HG03439 (cell line): ENCODE results near the gene PLXNA2.

Experiments
- ATAC-seq: cut with Tn5 transposase; IDR thresholded peaks from one replicate; pipeline ENCODE4 v1.9.1; 2021; ENCODE audit warnings: mild to moderate bottlenecking, moderate library complexity; ENCODE audit not compliant: unreplicated experiment

PLXNA2 gene

DNA sequence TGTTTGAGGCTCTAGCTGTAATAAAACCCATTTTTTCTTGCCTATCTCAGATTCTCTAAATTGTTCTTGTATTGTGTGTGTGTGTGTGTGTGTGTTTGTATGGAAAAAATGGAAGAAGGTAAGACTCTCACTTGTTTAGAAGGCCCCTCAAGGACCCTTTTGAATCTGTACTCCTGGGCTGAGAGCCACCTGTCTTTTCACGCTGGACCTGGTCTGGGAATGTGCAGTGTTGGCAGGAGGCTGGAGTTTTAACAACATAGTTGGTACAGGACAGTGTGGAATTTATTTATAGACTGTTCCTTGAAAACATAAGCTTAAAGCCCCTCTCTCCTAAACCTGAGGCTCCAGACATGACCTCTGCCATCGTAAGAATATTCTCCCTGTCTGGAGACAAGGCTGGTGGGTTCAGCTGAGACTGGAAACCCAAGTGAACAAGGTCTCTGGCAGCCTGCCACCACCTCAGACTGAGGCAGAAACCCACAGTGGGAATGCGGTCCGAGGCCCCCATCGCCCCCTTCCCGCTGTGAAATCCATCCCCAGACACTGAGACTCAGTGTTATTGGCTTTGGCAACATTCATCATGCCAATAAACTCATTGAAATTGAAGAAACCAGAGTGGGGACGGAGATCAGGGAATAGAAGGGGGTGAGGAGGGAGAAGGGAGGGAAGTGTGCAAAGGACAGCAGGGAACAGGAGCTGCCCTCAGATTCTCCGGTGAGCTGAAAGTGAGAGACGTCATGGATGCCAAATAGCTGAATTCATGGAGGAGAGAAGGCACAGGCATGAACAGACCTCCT, 24.6 kb upstream of the PLXNA2 start:
- ATAC-seq: no peak

DNA sequence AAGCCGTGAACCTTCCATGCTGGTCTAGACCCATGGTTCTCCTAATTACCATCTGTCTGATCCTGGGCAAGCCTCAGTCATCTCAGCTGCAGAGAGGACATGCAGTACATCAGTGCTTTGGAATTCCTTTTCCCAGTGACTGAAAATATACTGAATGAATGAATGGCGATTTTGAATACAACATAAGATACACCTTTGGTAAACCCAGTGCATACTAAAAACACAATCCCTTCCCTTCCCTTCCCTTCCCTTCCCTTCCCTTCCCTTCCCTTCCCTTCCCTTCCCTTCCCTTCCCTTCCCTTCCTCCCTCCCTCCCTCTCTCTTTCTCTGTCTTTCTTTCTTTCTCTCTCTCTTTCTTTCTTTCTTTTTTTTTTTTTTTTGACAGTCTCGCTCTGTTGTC, 21.3 kb upstream of the PLXNA2 start:
- no peak for ATAC-seq

DNA sequence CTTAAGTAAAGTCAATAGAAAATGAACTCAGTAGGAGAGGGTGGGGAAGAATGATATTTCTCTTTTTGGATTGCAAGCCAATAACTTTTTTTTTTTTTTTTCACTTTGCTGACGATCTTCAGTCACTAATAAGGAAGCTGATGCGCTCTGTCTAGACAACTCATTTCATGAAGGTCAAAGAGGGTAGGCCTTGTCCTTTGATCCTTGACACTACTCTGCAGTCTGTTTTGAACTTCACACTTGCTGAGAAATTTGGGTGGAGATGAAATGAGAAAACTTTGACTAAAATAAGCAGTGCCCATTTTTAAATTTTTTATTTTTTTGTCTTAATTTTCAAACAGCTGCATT, 20.9 kb upstream of the PLXNA2 start:
- no peak for ATAC-seq

DNA sequence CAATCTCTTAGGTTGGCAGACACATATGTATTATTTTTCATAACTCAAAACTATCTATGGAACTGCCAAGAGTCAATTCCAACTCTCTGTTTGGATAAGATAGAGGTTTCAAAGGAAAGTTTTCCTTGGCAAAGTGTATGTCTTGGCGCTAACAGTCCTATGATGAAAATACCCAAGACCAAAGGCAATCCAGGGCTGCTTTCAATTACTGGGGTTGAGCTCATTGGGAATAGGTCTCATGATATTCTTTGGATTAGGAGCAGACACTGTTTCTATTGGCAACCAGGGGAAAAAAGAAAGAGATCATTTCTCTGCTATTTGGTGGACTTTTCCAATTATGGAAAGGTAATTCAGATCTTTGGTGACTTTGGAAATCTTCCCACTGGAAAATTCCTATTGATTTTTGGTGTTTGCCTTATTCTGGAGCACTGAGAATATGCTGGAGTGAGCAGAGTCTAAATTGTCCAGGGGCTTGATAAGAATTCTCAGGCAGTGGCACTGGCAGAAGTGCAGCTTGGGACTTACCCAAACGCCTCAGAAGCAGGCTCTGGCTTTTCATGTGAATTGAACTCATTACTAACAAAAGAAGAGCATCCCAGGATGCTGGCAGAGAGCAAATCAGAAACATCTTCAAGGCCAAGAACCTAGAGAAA, 20.4 kb upstream of the PLXNA2 start:
- ATAC-seq: no peak

DNA sequence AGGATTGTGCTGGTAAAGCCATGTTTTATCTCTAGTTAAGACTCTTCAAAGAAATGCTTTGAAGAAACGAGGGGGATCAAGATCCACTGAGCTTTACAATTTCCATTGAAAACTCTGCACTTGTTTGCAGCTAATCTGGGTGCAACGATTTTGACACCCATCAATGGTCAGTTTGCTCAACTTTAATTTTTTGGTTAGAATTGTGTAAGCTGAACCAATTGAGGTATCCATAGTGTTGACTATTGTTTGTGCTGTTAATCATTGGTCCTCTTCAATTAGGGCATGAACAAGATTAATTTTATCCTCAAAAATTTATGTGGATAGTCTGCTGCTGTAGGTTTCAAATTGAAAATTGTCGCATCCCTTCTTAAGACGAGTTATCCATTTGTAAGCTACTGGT, 17.7 kb upstream of the PLXNA2 start:
- no peak for ATAC-seq

DNA sequence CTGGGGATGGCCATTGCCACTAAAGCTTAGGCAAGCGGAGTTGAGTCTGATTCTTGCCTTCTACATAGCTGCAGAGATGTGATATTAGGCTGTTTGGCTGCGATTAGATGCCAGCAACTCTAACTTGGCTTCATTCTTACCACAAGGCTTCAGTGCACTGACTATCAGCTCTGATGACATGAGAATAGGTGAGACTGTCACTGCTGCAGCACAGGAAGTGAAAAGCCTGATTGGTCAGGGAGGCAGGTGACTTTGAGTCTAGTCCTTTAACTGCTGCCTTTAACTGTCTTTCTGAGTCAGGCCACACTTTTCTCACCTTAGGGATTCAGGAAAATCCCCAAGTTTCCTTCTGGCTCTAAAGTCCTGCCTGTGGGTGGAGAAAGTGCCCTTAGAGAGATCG, 14.1 kb upstream of the PLXNA2 start:
- no peak for ATAC-seq

DNA sequence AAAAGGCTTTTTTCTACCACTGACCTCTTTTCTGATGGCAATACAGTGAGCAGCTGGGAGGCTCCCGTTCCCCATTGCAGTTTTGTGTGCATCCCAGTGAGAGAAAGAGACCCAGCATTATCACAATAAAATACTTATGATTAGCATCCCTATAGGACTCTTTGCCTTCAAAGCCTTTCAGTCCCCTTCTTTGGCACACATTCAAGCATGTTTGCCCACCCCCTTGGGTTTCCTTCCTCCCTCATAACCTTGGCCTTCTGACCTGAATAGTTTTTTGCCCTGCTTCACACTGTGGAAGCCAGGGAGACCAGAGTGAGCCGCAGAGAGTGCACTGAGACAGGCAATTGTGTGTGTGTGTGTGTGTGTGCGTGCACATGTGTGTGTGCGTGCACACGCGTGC, 13.2 kb upstream of the PLXNA2 start:
- no peak for ATAC-seq

DNA sequence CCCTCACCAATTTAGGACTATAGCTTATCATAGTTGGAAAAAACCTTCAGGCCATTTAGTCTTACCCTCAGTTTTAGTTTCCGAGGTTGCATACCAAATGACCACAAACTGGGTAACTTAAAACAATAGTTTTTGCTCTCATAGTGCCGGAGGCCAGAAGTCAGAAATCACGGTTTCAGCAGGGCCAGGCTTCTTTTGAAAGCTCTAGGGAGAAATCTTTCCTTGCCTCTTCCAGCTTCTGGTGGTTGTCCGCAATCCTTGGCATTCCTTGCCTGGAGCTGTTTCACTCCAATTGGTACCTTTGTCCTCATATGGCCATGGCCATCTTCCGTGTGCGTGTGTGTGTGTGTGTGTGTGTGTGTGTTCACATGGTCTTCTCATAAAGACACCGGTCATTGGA, 12.4 kb upstream of the PLXNA2 start:
- ATAC-seq: no peak

DNA sequence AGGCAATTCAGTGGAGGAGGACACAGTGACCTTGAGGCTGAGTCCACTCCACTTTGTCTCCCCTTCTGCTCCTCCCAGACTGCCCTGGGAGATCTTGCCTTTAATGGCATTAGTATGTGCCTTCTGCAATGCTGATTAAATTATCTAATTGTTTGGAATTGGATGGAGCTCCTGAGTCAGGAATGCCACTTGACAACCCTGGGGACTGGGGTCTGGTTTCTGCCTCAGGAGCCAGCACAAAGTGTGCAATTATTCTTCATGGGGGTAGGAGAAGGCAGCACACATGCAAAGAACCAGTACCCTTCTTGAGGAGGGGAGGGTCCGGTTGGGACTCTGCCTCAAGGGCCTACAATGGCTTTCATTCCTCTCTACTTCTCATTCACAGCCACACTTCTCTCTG, 11.9 kb upstream of the PLXNA2 start:
- no peak for ATAC-seq

DNA sequence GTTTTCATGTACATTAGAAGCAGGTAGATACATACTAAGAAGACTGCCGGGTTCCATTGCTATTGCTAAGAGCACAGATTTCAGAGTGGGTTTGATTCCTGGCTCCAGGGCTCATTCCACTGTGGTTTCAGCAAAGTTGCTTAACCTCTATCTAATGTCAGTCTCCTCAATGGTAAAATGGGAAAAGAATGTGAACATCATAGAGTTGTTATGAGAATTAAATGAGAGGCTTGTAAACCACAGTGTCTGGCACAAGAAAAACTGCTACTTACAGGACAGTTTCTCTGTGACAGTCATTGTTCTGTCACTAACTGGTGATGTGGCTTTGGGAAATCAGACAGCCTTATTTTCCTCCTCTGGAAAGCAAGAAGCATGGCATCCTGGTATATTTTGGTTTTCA, 10.7 kb upstream of the PLXNA2 start:
- ATAC-seq: no peak

DNA sequence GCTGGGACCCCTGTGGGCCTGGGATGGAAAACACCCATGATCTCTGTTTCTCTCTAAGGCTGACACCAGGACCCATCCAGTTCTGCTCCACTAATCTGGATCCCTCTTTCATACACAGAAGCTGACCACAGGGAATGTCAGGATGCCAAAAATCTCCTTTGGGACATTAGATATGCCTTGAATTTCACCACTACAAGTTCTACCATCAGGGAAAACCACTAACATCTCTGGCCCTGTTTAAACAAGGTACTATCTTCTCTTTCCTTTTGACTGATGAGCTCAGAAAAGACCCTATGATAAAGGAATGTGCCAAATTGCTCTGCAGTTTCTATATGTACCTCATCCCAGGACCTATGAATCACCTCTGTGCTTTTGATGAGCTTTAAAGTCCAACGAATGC, 10.2 kb upstream of the PLXNA2 start:
- no peak for ATAC-seq

DNA sequence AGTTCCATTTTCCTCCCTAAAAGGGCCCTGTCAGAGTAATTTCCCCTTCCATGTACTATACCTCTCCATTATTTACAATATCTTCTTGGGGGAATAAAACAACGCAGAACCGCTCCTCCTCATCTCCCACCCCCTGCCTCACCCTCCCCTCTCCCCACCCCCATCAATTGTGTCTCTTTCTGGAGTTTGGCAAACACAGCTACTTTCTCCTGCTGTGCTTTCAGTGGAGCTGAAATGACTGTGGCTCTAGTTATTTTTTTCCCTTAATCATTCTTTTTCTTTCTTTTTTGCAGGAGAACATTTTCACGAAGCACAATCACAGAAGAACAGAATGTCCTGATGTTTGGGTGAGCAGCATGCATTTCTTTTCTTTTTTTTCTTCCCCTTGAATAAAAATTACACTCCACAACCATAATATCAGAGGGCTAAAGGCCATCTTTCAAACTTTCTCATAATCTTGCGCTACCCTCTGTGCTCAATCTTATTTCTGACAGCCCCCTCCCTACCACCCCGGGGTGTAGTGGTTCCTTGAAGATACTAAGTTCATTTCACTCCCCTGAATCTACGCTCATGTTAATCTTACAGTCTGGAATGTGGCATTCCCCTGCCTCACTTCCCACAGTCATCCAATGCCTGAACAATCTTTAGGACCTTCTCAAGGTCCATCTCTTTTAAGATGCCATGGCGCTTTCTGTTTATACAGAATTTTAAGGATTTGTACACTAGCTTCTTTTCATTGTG, 8.8 kb upstream of the PLXNA2 start:
- no peak for ATAC-seq

DNA sequence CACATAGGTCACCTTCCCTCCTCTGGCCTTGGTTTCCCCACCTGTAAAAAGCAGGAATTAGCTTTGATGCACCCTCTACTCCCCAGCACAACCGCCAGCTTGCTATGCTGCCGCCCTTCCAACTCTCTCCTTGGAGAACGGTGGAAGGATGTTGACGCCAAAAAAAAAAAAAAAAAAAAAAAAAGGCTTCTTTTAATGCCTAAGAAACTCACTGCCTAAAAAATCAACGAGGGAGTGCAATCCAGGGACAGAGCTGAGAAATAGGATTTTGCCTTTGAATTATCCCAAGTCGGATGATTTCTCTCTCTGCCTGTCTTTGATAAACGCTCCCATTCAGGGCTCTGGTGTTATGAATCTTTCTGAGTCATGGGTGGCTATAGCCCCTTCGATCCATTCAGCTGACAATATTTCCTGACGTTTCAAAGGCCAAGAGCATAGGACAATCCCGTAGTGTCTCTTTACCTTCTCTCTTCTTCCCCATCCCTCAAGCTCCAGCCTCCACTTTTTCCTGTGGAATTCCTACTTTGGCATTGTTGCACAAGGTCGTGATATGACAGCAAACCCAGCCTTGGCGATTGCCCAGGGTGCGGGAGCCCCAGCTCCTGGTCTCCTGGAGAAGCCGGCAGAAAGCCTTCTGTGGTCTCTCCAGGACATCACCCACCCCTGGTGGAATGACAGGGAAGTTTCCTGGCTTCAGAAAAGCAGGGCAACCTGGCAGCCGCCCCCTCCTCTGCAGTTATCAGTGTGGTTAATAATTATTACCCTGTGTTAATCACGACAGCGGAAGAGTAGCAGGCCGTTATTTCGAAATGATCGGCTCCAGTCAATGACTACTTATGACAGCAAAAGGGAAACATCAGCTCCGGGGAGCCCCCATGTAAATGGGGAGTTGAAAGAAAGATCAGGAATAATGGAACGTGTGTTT, 8.0 kb upstream of the PLXNA2 start:
- no peak for ATAC-seq

DNA sequence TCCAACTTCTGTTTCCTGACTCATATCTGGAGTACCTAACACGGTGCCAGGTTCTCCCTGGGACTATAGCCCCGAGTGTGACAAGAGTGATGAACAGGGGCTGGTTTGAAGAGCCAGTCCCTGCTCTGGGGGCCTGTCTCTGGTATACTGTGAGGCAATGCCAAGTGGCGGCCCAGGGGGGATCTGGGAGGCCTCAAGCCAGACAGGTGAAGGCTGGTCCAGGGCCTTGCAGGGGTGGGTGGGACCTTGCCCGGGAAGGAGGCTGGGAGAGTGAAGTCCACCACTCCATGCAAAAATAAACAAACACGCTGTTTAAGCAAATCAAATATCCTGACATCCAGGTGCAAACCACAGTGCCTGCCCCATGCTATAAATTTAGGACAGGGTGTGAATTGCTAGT, 6.8 kb upstream of the PLXNA2 start:
- ATAC-seq: no peak

DNA sequence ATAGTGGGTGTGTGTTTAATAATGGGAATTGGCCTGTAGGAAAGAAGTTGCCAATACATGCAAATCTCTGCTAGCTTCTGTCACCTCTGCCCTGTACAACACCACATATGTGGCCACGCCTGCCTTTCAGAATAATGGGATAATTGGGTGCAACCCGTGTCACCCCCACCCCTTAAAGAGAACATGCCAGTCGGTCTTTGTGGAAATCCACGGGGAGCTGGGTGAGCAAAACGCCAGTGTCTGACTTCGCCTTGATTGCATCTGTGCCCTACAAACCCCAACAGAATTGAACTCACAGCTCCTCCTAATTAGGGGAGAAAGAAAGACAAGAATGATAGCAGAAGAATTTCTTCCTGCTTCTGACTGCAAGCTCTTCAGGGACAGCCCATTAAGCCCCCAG, 6.4 kb upstream of the PLXNA2 start:
- no peak for ATAC-seq

DNA sequence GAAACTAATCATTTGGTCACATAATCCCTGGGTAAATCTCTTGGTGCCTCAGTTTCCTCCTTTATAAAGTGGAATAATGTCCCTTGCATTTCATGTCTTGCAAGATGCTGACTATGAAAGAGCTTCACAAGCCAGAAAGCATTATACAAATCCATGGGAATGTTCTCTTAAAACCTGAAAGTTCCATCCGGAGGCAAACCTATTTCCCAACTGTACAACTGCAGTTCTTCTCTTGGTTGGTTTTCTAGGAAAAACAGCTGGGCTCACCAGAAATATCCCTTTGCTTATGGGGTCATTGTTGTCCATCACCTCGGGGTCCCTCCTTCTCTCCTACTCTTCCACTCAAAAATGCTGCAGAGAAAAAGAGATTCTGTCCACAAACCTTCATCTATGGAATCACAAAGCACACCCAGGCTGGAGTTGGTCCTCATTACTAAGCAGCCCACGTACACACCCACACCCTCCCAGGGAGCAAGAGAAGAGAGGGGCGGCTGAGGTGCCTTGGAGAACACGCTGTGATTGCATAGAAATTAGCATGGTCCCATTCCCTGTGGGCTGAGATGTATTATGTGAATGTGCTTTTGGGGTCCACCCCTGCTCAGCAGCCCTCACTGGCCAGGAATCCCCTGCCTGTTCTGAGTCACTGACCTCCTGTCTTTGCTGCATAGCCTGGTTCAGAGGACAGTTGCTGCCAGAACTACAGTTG, 5.0 kb upstream of the PLXNA2 start:
- ATAC-seq: no peak

DNA sequence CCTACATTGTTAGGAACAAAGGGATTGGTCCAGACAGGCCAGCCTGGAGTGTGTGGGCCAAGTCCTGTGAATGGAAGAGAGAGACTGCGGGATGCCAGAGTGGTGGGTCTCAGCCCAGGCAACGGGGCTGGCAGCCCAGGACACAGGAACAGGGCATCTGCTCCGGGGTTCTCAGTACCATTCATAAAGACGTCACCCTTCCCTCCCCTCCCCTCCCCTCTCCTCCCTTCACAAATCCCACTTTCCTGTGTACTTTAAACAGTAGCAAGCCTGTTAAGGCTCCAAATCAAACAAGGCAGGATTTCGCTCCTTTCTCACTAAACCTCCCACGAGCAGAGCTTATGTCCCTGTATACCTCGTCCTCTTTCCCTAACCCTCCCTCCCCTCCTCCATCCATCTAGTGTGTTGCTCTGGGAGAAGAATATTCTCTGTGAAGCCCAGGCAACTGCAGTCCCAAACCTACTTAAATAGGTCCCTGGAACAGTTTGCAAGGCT, 4.2 kb upstream of the PLXNA2 start:
- no peak for ATAC-seq

DNA sequence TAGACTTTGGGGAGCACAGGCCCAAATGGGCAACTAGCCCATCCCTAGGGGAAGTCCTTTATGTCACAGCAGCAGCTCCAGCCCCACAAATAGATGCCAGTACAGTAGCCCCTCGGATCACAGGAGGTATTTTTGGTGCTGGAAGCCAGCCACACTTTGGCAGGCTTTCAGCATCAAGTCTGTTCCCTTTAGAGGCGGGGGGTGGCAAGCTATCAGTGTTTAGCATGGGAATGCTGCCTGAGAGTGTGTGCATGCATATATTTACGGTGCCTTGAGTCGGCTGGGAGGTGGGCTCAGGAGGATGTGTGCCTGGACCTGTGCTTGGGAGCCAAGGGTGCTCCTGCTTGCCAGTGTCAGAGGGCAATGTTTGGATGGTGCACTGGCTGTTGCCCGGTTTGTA, 3.5 kb upstream of the PLXNA2 start:
- ATAC-seq: no peak

DNA sequence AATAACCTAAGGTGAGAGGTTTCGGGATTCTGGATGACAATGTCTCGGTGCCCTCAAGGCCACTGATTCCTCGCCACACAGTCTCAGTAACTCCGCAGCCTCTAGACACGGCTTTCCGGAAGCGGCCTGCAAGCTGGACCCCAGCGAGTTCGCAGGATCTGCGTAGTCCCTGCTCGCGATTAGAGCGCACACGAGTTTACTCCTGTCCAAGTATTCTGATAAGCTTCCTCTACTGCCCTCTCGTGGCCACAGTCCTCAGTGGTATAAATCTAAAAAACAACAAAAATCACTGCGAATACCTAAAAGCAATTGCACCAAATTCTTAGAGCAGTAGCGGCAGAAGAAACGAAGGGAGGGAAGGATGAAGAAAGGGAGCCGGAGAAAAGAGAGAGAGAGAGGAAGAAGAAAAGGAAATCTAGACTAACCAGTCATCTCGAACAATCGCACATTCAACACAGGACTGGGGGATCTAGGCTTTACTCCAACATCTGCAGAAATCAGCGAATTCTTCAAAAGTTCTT, 1.1 kb upstream of the PLXNA2 start:
- ATAC-seq: no peak

DNA sequence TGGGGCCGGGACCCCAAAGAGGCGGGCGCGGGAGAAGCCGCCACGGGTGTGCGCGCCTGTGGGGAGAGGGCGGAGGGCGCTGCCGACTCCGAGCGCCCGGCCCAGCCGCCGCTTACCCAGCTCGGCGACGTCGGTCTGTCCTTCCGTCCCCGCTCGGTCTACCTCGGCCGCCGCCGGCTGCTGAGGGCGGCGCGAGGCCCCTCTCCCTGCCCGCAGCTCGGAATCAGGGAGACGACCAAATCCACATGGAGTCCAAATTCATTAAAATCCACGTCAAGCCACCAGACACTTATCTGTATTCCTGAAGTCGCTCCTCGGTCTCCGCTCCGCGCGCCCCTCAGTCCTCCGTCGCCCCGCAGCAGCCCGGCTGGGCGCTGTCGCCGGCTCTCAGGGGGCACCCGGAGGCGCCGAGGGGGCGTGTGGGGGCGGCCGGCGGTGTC, 637 bp downstream of the PLXNA2 start:
- ATAC-seq: no peak
